HG02588 (cell line): ENCODE data around the gene EEA1.
"Not testable (repeated sequence)": the region's sequence is repeated elsewhere in the genome, so short reads cannot be mapped to it uniquely, and the experiment has no call there.

ENCODE experiments used
- ATAC-seq: cut with Tn5 transposase; IDR thresholded peaks from one replicate; pipeline ENCODE4 v1.9.1; 2021; ENCODE audit warnings: mild to moderate bottlenecking, moderate library complexity; ENCODE audit not compliant: unreplicated experiment

EEA1 gene

DNA sequence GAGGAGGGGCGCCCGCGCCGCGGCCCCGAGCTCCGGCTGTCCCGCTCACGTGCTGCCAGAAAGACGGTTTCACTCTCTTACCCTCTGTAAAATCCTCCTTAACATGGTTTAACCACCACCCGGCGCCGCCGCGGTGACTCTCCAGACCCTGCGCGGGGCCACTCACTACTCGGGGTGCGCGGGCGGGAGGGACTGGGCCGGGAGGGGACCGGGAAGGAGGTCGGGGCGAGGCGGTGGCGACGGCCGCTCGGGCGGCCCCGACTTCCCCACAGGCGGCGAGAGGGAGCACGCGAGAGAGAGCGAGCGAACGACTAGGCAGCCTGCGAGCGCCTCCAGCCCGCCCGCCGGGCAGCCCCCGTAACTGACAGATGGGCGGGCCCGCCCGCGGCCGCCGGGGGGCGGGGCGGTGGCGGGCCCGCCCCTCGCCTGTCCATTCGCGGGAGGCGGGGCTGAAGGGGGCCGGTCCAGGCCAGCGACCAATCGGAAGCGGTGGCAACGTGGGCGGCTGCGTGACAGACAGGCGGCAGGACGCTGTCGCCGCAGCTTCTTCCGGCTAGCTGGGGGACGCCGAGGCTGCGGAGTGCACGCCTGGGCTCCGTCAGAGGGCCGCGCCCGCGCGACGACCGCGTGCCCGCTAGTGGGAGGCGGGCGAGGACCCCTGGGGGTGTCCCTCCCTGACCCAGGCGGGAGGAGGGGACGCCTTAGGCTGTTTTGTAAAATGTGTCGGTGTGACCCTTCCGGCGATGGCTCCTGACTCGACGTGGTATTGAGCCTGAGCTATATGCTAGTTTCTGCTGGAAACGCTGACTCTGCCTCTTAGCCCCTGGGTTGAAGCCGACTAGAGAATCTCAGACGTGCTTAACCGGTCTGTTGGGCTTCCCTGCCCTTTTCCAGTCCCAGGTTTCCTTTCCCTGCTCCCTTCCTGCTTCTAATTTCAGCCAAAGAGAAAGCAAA, at the start of gene EEA1:
Gene EEA1 (minus strand): TSS at position 334 of the 954 bp plus-strand sequence. CDS start 229 bp downstream, at position 105.
- peak; percentile 88 for ATAC-seq

DNA sequence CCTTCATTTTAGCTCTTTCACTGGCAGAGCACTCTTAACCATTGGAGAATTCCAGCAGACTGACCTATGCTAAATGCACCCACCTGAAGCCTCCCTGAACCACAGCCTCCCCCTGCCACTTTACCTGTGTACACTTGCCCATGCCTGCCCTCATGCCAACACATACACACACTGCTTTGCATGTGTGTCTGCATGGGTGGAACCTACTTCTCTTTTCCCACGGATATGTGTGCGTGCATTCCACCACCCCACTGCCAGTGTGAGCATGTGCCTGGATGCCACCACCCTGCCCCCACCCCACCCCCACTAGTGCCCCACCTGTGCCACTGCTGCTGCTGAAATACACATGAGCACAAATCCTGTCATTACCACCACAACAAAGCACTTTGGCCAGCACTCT, 49.5 kb upstream of the EEA1 start:
- no peak for ATAC-seq

GRCh38 chr12:92977326-92977725, 48.2 kb upstream of the EEA1 start:
- no peak for ATAC-seq

DNA sequence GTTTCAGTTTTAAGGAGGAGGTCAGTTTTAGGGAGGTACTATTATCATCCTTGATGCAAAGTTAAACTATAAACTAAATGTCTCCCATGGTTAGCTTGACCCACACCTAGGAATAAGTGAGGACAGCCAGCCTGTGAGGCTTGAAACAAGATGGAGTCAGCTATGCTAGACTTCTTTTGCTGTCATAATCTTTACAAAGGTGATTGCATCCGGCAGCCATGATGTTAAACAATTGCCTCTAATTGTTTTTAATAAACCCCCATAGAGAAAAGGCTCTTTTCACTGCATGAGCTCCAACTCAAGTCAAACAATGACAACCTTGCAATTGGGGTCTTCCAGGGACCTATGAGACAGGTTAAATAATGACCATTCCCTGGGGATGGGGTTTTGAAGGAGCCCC, 45.7 kb upstream of the EEA1 start:
- no peak for ATAC-seq

DNA sequence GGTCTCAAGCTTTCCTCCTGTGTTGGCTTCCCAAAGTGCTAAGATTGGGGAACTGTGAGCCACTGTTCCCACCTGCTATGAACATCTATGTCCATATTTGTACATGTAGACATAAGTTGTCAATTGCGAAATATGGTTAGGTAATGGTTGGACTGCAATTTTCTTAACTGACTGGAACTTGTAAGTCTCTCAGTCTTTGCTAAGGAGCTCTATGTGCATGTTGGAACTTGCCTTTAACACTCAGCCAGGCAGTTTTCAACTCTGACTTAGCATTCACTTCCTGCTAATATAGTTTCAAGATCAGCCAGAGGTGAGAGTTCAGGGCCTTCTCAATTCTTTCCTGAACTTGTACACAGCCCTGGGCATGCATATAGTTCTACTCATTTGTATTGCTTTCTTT, 44.5 kb upstream of the EEA1 start:
- ATAC-seq: peak; percentile 49

DNA sequence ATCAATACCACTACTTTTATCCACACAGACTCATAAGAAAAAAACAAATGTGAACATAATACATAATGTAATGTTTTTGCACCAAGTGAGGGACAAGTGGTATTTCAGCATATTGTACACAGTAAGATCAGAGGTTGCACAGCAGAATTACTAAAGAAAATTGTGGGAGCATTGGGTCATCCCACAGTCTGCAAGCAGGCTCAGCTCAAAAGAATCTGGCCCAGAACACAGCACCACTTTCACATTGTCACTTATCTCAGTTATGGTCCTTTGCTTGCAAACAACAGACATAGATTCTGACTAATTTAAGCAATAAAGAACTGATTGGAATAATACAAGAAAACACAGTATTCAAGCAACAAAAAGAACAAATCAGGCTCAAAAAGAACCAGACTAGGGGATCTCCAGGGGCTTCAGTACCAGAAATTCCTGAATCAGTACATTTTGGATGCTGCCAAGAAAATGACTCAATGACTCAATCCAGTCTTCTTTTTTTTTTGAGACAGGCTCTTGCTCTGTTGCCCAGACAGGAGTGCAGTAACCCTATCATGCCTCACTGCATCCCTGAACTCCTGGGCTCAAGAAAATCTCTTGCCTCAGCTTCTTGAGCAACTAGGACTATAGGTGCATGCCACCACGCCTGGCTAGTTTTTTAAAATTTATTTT, 42.9 kb upstream of the EEA1 start:
- ATAC-seq: no peak

DNA sequence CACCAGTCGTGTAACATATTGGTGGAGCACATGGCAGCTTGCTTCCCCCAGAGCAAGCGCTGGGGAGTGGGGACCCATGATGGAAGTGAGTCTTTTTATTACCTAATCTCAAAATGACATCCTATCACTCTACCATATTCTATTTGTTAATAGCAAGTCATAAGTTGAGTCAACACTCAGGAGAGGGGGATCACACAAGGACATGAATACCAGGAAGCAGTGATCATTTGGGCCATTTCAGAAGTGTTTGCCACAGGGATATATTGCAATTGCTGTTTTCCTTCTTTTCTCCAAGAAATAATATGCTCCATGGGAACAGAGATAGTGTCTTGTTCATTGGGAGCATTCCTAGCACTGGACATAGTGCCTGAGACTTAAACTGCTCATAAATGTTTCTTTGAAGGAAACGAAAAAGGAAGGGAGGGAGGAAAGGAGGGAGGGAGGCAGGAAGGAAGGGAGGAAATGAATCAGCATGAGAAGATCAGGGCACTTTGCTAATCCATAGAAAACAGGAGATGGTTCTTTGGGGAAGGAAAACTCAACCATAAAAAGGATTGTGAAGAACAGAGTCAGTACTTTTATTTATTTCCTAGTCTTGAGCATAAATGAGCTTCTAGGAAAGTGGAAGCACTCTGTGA, 39.2 kb upstream of the EEA1 start:
- no peak for ATAC-seq

GRCh38 chr12:92964378-92964777, 35.3 kb upstream of the EEA1 start:
- ATAC-seq: not testable (repeated sequence)

- ATAC-seq: no peak
Observed at GRCh38 chr12:92961949-92962348, 32.9 kb upstream of the EEA1 start.

DNA sequence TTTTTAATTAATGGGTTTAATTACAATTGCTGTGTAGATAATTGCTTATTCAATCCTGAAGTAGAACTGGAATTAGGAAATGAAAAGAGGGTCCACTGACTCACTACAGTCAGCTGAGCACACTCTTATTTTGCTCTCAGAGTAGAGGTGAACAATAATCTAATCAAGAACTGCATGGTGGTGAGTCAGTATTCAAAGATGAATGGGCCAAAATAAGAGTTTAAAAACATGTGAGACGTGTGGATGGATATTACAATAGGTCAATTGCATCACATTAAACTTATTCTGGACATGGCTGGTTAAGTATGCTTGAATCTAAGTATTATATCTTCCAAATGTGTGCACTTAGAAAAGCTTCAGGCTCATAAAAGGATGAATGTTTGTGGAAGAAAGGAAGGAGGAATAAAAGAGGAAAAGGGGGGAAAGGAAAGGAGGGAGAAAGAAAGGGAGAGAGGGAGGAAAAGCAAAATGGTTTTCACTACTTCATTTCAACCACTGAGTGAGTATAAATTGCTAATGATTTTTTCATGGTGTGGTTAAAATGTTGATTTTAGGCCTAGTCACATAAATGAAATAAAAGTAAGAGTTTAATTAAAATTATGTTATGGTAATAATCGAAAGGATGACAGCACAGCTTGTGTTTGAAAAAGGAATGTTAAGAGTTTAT, 27.0 kb upstream of the EEA1 start:
- ATAC-seq: no peak

GRCh38 chr12:92953747-92954146, 24.7 kb upstream of the EEA1 start:
- no peak for ATAC-seq

- no peak for ATAC-seq
Observed at GRCh38 chr12:92952394-92952793, 23.3 kb upstream of the EEA1 start.

GRCh38 chr12:92951006-92951405, 21.9 kb upstream of the EEA1 start:
- no peak for ATAC-seq

DNA sequence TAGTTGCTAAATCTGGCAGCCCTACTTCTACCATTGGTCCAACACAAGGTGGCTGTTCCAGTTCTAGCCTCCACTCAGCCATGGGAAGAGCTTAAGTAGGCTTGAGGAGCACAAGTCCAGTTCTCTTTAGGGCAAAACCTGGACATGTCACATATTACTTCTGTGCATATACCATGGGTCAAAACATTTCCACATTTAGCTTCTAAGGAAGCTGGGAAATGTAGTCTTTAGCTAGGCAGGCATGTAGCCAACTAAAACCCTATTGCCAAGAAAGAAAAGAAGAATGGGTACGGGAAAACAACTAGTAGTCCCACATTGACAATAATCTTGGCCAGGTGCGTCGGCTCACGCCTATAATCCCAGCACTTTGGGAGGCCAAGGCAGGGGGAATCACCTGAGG, 20.9 kb upstream of the EEA1 start:
- no peak for ATAC-seq

GRCh38 chr12:92949466-92949865, 20.4 kb upstream of the EEA1 start:
- ATAC-seq: no peak

GRCh38 chr12:92947589-92948215, 18.6 kb upstream of the EEA1 start:
- ATAC-seq: no peak

DNA sequence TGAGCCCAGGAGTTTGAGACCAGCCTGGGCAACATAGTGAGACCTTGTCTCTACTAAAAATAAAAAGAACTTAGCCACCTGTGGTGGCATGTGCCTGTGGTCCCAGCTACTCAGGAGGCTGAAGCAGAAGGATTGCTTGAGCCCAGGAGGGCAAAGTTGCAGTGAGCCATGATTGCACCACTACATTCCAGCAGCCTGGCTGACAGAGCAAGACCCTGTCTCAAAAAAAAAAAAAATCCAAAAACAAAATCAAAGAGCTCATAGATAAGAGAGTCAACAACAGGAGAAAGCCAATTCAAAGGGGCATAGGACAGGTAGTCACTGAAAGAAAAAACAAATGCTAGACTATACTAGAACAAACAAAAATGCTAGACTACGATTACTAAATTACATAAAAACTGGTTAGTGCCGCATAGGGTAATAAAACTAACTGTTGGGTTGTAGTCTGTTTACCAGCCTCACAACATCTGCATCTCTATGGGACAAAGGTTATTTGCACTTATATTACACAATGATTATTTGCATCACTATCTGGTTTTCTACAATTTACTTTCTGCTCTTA, 16.6 kb upstream of the EEA1 start:
- no peak for ATAC-seq

DNA sequence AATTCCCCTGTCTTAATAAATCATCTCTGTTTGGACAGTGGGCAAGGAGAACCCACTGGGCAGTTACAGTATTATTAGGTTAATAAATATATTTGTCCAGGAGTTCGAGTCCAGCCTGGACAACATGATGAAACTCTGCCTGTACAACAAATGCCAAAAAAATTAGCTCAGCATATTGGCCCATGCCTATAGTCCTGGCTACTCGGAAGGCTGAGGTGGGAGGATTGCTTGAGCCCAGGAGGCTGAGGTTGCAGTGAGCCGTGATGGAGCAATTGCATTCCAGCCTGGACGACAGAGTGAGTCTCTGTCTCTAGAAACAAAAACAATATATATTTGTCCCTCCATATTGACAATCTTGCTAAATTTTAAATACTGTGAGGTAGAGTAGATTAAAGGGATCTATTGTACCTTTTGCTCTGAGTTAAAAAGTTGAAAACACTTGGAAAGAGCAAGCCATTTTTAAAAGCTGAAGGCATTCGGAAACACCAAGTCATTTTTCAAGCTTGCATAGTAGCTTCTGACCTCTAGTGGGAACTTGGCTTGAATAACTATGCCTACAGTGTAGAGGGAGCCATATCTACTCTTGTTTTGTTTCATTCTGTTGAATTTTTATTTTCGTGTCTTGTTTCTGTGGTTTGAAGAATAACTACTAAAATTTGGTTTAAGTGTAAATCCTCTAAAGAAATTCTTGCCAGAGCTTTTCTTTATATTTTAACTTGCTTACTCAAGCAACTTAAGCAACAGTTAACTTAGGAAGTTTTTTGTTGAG, 14.6 kb upstream of the EEA1 start:
- ATAC-seq: no peak

DNA sequence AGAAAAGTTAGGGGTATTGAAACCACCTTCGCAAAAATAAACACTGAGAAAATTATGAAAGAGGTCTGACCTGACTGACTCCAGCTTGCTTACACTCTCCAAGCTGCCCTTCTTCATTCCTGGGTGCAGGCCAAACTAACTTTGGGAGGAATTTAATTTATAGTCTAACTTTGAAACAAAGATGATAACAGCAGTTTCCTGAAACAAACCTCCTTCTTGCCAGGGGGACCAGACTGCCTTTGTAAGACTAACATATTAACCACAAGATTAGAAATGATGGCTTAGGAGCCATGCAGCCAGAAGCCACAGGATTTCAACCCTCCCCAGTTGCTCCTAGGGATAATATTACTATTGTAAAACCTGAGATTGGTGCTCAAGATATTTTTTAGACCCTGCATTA, 13.8 kb upstream of the EEA1 start:
- ATAC-seq: no peak

GRCh38 chr12:92939116-92939515, 10.0 kb upstream of the EEA1 start:
- ATAC-seq: no peak
